Endometrial microvascular endothelial cells (primary cell): ENCODE results near the gene TFF1. TPM values are rescaled to one million over a fixed set of nuclear protein-coding genes. Genes with fewer than 3 reads are reported as not detected.

Experiments
- in situ Hi-C: cut with HindIII; loops from 2 replicates; pipeline ENCODE4 v1.10.0; 2017; ENCODE audit warnings: low sequenced_read_pairs, low pct_unique_long_range_greater_than_20kb; ENCODE audit errors: inconsistent ontology term
- total RNA-seq: library from RNA; depleted of rRNA; stranded (reverse); fragments of >200 nt; gene quantifications from one replicate; pipeline ENCODE4 v1.2.3, GENCODE V29; 2015; ENCODE audit errors: inconsistent ontology term

The TFF1 gene
- total RNA-seq, 1 donor from 2014 or later = not detected

- in situ Hi-C loops = no loop called here
Observed at GRCh38 chr21:42336054-42336453, 30.3 kb downstream of the TFF1 start.

- in situ Hi-C loops = no loop called here
Observed at GRCh38 chr21:42332557-42333317, 33.6 kb downstream of the TFF1 start.

GRCh38 chr21:42331660-42332059, 34.7 kb downstream of the TFF1 start:
- in situ Hi-C loops = no loop called here

- in situ Hi-C loops = no loop called here
Observed at GRCh38 chr21:42330380-42331371, 35.7 kb downstream of the TFF1 start.

- in situ Hi-C loops = no loop called here
Observed at GRCh38 chr21:42324896-42325295, 41.4 kb downstream of the TFF1 start.

GRCh38 chr21:42321845-42322244, 44.5 kb downstream of the TFF1 start:
- in situ Hi-C loops = no loop called here

- in situ Hi-C loops = no loop called here
Observed at GRCh38 chr21:42321231-42321630, 45.1 kb downstream of the TFF1 start.

- in situ Hi-C loops = no loop called here
Observed at GRCh38 chr21:42320791-42321190, 45.5 kb downstream of the TFF1 start.

GRCh38 chr21:42319851-42320572, 46.3 kb downstream of the TFF1 start:
- in situ Hi-C loops = no loop called here

- in situ Hi-C loops = no loop called here
Observed at GRCh38 chr21:42319376-42319775, 47.0 kb downstream of the TFF1 start.

GRCh38 chr21:42317826-42318746, 48.2 kb downstream of the TFF1 start:
- in situ Hi-C loops = no loop called here

- in situ Hi-C loops = no loop called here
Observed at GRCh38 chr21:42317341-42317741, 49.0 kb downstream of the TFF1 start.

GRCh38 chr21:42316891-42317290, 49.4 kb downstream of the TFF1 start:
- in situ Hi-C loops = no loop called here

GRCh38 chr21:42315296-42315891, 50.9 kb downstream of the TFF1 start, which contains the start of gene TFF3:
Gene TFF3, minus strand, starts transcription at chr21:42315409. Its CDS starts 35 bp downstream, at chr21:42315374.
- in situ Hi-C loops = no loop called here

GRCh38 chr21:42314616-42315295, 51.6 kb downstream of the TFF1 start:
- in situ Hi-C loops = no loop called here

GRCh38 chr21:42313501-42313969, 52.8 kb downstream of the TFF1 start:
- in situ Hi-C loops = no loop called here

GRCh38 chr21:42312626-42313104, 53.7 kb downstream of the TFF1 start:
- in situ Hi-C loops = no loop called here
